H54 (cell line): Measurements from ENCODE around the gene TRIM45.
A peak's percentile ranks its signal among the peaks of the same experiment; 100 is the strongest.

ENCODE experiments used
- DNase-seq: peaks from one replicate; pipeline ENCODE4 v3.0.0; 2011; ENCODE audit warnings: low spot score, mixed read lengths; ENCODE audit not compliant: insufficient read length
- FAIRE-seq: peaks from 3 replicates; lab custom pipeline; 2011; peaks lifted over from hg19 to GRCh38; lab: Jason Lieb, UNC
- POLR2A ChIP-seq: IDR thresholded peaks from 2 replicates; pipeline ENCODE4 v1.6.1; 2011; ENCODE audit warnings: low read depth, mild to moderate bottlenecking, low read length

Gene TRIM45

GRCh38 chr1:117143871-117144270 is 22.3 kb upstream of the TRIM45 start:
- FAIRE-seq (no peak), DNase-seq (no peak)
- TF ChIP-seq POLR2A, result no peak

DNA sequence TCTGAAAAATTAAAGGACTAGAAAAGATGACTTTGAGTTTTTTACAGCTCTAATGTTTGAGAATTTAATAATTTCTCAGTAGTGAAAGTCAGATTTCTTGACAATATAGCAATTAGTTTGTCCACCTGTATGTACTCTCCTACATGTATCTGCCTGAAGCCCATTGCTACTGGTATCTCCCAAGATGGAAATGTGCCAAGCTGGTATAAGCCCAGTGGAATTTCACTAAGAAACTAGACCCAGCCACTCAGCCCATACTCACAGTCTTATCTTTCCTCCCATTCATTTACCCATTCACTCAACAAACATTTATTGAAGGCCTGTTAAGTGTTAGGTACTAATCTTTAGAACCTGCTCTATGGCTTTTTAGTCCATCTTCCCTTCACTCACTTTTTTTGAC is 21.6 kb upstream of the TRIM45 start:
- FAIRE-seq (no peak), DNase-seq (no peak)
- TF ChIP-seq POLR2A, result no peak

DNA sequence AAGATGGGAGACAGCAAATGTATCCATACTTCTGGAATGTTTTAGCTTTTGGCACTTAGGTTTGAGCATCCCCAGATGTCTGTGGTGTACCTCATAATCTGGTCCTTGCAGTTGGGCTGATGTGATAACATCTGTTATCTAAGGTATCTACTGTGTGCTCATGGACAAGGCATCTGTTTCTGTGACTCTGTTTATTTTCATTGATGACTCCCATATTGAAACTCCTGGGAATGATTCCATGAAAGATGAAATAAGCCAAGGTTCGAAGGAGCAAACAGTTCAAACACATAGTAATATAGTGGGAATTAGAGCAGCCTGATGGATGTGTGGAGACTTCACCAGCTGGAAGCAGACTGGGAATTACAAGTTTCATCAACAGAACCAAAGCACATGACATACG is 20.7 kb upstream of the TRIM45 start:
- DNase-seq (no peak), FAIRE-seq (no peak)

GRCh38 chr1:117138561-117138960 is 17.0 kb upstream of the TRIM45 start:
- DNase-seq (no peak), FAIRE-seq (no peak)
- no peak for TF ChIP-seq POLR2A

More for the DNA sequence above, 20.7 kb upstream of the TRIM45 start:
- TF ChIP-seq POLR2A, result no peak

- TF ChIP-seq POLR2A, result no peak
- FAIRE-seq (no peak), DNase-seq (no peak)
These were observed 16.6 kb upstream of the TRIM45 start for GRCh38 chr1:117138106-117138505.

DNA sequence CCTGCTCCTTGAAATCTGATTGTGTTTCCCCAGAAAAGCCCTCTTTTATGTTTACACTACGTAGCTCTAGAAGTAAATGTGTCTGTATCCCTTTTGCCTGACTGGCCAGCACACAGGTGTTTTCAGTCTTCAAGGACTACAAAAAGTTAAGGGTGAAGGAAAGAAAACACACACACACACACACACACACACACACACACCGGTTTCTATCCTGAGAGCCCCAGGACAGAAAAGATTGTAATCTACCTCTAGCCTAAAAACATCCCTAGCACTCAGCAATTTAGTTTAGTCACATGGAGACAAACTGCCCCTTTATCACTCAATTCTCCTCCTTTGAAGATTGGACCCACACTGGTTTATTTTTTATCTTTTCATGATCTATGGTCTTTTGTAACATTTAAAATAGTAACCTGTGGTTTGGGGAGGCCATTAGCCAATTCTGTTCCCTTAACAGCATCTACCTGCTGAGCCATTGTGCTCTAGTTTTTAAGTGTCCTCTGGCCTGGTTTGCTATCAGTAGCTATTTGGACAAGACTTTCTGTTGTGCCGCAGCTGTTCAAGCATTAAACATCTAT is 15.8 kb upstream of the TRIM45 start:
- no peak for TF ChIP-seq POLR2A
- FAIRE-seq (no peak), DNase-seq (no peak)

GRCh38 chr1:117136749-117137148 is 15.2 kb upstream of the TRIM45 start:
- no peak for FAIRE-seq
- DNase-seq, result no peak
- TF ChIP-seq POLR2A, result no peak

- no peak for TF ChIP-seq POLR2A
- FAIRE-seq, result no peak
- no peak for DNase-seq
These were observed 13.8 kb upstream of the TRIM45 start for GRCh38 chr1:117135329-117135728.

DNA sequence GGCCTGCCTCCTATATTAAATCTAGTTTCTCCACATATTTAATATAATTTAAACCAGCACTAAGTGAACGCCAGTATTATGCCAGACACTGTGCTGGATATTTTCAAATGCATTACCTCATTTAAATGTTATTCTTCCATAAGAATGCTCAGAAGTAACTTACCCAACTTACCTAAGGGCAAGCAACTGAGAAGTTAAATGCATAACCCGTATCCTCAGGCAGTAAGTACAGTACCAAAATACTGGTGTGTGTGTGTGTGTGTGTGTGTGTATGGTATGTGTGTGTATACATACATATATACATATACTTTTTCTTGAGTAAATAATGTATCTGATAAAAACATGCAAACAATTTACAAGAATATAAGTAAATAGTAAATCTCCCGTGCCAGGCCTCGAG is 9.0 kb upstream of the TRIM45 start:
- DNase-seq (no peak), FAIRE-seq (no peak)
- TF ChIP-seq POLR2A, result no peak

DNA sequence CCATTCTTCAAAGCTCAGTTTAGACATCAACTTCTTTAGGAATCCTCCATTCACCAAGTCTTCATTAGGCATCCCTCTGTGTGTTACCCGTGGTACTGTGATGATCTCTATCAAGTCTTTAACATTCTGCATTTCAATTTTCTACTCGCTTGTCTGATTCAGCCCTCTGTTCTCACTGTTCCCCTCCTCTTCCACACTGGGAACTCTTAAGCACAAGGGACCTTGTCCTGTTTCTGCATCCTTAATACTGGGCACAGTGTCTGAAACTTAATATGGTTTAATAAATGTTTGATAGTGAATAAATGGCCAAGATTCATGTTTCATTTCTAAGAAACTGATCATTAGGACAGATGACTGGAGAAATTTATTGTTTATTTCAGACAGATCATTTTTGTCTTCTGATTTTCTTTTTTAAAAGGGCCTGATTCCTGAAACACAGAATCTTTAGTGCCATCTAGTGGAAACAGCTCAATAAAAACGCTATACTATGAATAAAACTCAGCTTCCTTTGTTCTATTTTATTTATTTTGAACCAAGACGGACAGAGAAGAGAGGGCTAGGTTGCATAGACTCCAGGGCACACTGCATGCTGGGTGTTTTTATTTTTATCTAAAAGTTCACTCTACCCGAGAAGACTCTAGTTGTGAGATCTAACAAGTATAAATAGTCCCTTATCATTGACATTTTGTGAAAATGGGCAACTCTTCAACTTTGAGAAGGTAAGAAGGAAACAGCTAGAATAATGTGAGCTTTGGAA is 7.0 kb upstream of the TRIM45 start:
- TF ChIP-seq POLR2A, result no peak
- DNase-seq (peak; percentile 19), FAIRE-seq (peak; percentile 60)

DNA sequence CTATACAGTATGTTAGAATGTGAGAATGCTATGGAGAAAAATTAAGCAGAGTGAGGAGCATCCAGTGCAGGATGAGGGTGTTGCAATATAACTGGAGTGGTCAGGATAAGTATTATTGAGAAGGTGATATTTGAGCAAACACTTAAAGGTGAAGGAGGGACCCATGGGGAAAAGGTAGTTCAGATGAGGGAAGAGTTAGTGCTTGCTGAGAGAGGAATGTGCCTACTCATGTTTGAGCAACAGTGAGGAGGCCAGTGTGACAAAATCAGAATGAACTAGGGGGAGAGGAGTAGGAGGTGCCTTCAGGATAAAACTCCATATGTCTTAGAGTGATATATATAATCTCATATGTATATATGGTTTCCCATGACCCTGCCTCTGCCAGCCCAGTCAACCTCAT is 6.2 kb upstream of the TRIM45 start:
- DNase-seq (no peak), FAIRE-seq (no peak)
- no peak for TF ChIP-seq POLR2A

GRCh38 chr1:117124661-117125060 is 3.1 kb upstream of the TRIM45 start:
- DNase-seq, result no peak
- FAIRE-seq, result no peak
- TF ChIP-seq POLR2A, result no peak

GRCh38 chr1:117123274-117123673 is 1.7 kb upstream of the TRIM45 start:
- no peak for FAIRE-seq
- no peak for TF ChIP-seq POLR2A
- DNase-seq, result no peak

DNA sequence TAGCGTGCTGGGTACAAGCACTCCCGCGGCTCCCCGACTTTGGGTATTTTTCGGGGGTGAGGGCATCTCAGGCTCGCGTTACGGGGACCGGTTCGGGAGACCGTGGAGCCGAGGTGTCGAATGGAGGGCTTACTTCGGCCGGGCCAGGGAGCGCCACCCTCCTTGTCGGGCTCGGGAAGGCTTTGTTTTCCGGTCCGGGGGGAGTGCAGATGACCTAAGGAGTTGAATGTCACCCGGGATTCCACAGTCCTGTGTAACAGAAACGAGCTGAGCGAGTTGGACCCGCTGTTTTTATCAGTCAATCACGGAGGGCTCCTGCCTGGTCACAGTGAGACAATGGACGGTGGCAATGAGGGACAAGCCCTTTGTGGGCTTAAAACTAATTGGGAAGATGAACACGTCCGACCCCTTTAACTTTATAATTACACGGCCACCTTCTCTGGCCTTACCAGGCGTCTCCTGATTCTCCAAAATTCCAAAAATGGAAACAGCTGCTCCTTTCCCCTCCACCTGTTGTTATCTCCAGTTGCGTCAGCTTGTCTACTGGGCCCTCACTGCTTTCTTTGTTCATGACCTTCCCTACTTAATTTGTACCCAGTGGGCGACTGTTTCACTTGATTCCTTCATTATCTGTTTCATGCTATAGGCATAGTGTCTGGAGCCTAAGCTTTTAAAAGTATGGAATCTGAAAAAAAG is 929 bp upstream of the TRIM45 start:
- no peak for TF ChIP-seq POLR2A

More for the DNA sequence above, 929 bp upstream of the TRIM45 start:
- FAIRE-seq (no peak), DNase-seq (no peak)
